ENCODE data around the gene GIT2. TPM values are rescaled to one million over a fixed set of nuclear protein-coding genes. Genes with fewer than 3 reads are reported as not detected.

GIT2 gene
- total RNA-seq, 1 donor from 2014 or later, result 89.1 TPM

- H3K27ac Mint-ChIP-seq (ENCODE audit: unreplicated experiment), result no peak overlapping the region
- H3K27me3 Mint-ChIP-seq (ENCODE audit: unreplicated experiment), result no peaks in the 10 kb centered on the region
- no peaks in the 10 kb centered on the region for H3K4me1 Mint-ChIP-seq (ENCODE audit: unreplicated experiment)
- DNase-seq (ENCODE audit: low spot score), result no peak
- H3K36me3 Mint-ChIP-seq (ENCODE audit: low read depth, unreplicated experiment), result peaks cover 7% of the 10 kb centered on the region
- no peaks in the 10 kb centered on the region for H3K9me3 Mint-ChIP-seq (ENCODE audit: unreplicated experiment)
- no peak overlapping the region for H3K4me3 Mint-ChIP-seq (ENCODE audit: unreplicated experiment)
- no peak for TF ChIP-seq CTCF (IDR thresholded peaks at IDR 0.05; ENCODE audit: unreplicated experiment)
These were observed 9.3 kb upstream of the GIT2 start for GRCh38 chr12:110005319-110005973.

- DNase-seq (ENCODE audit: low spot score), result no peak
- Mint-ChIP-seq H3K36me3 (ENCODE audit: low read depth, unreplicated experiment) (peaks cover 12% of the 10 kb centered on the region), H3K4me1 (ENCODE audit: unreplicated experiment) (peaks cover 6% of the 10 kb centered on the region), H3K4me3 (ENCODE audit: unreplicated experiment) (no peak overlapping the region), H3K27ac (ENCODE audit: unreplicated experiment) (no peak overlapping the region), H3K9me3 (ENCODE audit: unreplicated experiment) (no peaks in the 10 kb centered on the region), H3K27me3 (ENCODE audit: unreplicated experiment) (peaks cover 5% of the 10 kb centered on the region)
- TF ChIP-seq CTCF (IDR thresholded peaks at IDR 0.05; ENCODE audit: unreplicated experiment), result no peak
These were observed 8.4 kb upstream of the GIT2 start for GRCh38 chr12:110004598-110004997.

DNA sequence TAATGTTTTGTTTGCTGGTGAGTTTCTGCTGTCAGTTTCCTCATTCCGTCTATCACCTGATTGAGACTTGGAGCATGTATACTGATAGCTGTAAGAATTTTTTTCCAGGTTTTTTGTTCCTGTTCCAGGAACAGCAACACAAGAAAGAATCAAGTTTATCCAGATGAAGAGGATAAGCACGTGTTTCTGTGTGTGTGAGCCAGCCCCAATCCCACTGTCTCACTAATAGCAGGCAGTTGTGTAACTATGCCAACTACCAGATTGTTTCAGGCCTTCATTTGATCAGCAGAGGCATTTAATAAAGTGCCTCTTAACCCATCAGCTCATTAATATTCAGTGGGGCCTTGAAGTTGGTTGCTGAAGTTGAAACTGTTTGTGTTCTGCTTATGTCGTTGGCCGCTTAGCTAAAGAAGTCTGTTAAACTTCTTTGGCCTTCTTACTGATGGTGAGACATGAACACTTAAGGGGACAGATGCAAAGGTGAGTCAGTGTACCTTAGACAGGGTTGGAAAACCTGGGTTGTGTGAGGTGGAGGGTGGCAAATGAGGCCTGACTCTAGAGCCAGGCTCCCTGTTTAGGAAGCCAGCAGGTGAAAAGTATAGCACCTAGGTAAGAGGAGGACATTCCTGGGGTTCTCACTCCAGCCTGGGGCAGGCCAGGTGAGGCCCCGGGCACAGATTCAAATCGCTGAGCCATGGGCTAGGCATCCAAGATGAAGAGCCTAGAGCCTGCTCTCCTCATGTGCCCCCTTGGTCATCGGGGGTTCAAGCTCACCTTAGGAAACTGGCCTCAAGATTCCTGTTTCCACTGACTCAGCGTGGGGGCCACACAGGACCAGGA, 6.7 kb upstream of the GIT2 start:
- Mint-ChIP-seq H3K4me3 (ENCODE audit: unreplicated experiment) (no peak overlapping the region), H3K36me3 (ENCODE audit: low read depth, unreplicated experiment) (peaks cover 16% of the 10 kb centered on the region), H3K9me3 (ENCODE audit: unreplicated experiment) (no peaks in the 10 kb centered on the region), H3K27me3 (ENCODE audit: unreplicated experiment) (peaks cover 6% of the 10 kb centered on the region), H3K27ac (ENCODE audit: unreplicated experiment) (no peak overlapping the region), H3K4me1 (ENCODE audit: unreplicated experiment) (peaks cover 16% of the 10 kb centered on the region)
- TF ChIP-seq CTCF (IDR thresholded peaks at IDR 0.05; ENCODE audit: unreplicated experiment), result no peak
- DNase-seq (ENCODE audit: low spot score), result no peak

- Mint-ChIP-seq H3K9me3 (ENCODE audit: unreplicated experiment) (no peaks in the 10 kb centered on the region), H3K27ac (ENCODE audit: unreplicated experiment) (no peak overlapping the region), H3K4me3 (ENCODE audit: unreplicated experiment) (no peak overlapping the region), H3K27me3 (ENCODE audit: unreplicated experiment) (peaks cover 7% of the 10 kb centered on the region), H3K4me1 (ENCODE audit: unreplicated experiment) (peaks cover 18% of the 10 kb centered on the region), H3K36me3 (ENCODE audit: low read depth, unreplicated experiment) (peaks cover 20% of the 10 kb centered on the region)
- TF ChIP-seq CTCF (IDR thresholded peaks at IDR 0.05; ENCODE audit: unreplicated experiment), result no peak
- DNase-seq (ENCODE audit: low spot score), result no peak
These were observed 5.4 kb upstream of the GIT2 start for GRCh38 chr12:110001596-110001995.

DNA sequence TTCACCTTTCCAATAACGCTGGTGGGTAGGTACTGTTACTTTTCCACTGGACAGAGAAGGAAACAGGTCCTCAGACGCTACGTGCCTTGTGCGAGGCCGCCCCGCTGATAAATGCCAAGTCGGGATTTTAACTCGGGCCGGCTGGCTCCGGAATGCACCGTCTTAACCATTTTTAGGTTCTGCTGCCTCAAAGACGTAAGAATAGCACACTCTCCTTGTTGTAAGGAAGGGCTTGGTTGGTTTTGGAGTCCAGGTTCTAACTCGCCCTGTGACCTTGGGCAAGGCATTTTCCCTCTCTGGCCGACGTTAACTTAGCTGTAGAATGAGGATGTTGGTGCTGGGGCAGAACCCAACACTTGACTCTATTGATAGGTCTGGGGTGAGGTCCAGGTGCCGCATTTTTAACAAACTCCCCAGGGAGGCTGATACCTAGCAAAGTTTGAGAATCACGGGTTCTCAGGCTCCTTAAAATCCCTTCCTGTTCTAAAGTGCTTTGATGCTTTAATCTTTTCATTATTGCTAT, 3.9 kb upstream of the GIT2 start:
- no peak for TF ChIP-seq CTCF (IDR thresholded peaks at IDR 0.05; ENCODE audit: unreplicated experiment)
- peaks cover 21% of the 10 kb centered on the region for H3K36me3 Mint-ChIP-seq (ENCODE audit: low read depth, unreplicated experiment)
- peak overlapping the region; percentile 91 for H3K27ac Mint-ChIP-seq (ENCODE audit: unreplicated experiment)

More for the DNA sequence above, 3.9 kb upstream of the GIT2 start:
- Mint-ChIP-seq H3K9me3 (ENCODE audit: unreplicated experiment) (no peaks in the 10 kb centered on the region), H3K27me3 (ENCODE audit: unreplicated experiment) (peaks cover 12% of the 10 kb centered on the region), H3K4me3 (ENCODE audit: unreplicated experiment) (peak overlapping the region; percentile 99), H3K4me1 (ENCODE audit: unreplicated experiment) (peaks cover 25% of the 10 kb centered on the region)
- no peak for DNase-seq (ENCODE audit: low spot score)
